Measurements from ENCODE around the gene ZNF653.
"Not testable (repeated sequence)": the region's sequence is repeated elsewhere in the genome, so short reads cannot be mapped to it uniquely, and the experiment has no call there.

The ZNF653 gene

GRCh38 chr19:11444059-11444458 is 61.6 kb downstream of the ZNF653 start:
- DNase-seq (ENCODE audit: extremely low read depth, low read depth): no peak
- no peak for TF ChIP-seq CTCF (IDR thresholded peaks at IDR 0.05; ENCODE audit: low read depth, low read length, missing control alignments)
- H3K4me3 ChIP-seq (replicated peaks; ENCODE audit: low read depth, low read length): no peak overlapping the region

- no peak for DNase-seq (ENCODE audit: extremely low read depth, low read depth)
- no peak overlapping the region for H3K4me3 ChIP-seq (replicated peaks; ENCODE audit: low read depth, low read length)
- no peak for TF ChIP-seq CTCF (IDR thresholded peaks at IDR 0.05; ENCODE audit: low read depth, low read length, missing control alignments)
Measured at GRCh38 chr19:11437955-11438354, 67.7 kb downstream of the ZNF653 start.

GRCh38 chr19:11435833-11436313 is 69.8 kb downstream of the ZNF653 start:
- peak overlapping the region; percentile 98 for H3K4me3 ChIP-seq (replicated peaks; ENCODE audit: low read depth, low read length)
- no peak for DNase-seq (ENCODE audit: extremely low read depth, low read depth)
- no peak for TF ChIP-seq CTCF (IDR thresholded peaks at IDR 0.05; ENCODE audit: low read depth, low read length, missing control alignments)

GRCh38 chr19:11435057-11435832 is 70.4 kb downstream of the ZNF653 start, which contains the start of the genes ODAD3 and PRKCSH:
ODAD3 (minus strand) TSS chr19:11435121; CDS start chr19:11435016, 105 bp downstream.
PRKCSH (plus strand) TSS chr19:11435635; CDS start chr19:11436118, 483 bp downstream.
- DNase-seq (ENCODE audit: extremely low read depth, low read depth): peak; percentile 99
- peak within 1 kb of the TSS; percentile 98 for H3K4me3 ChIP-seq (replicated peaks; ENCODE audit: low read depth, low read length)

GRCh38 chr19:11434703-11435056 is 71.0 kb downstream of the ZNF653 start:
- no peak for DNase-seq (ENCODE audit: extremely low read depth, low read depth)
- no peak for TF ChIP-seq CTCF (IDR thresholded peaks at IDR 0.05; ENCODE audit: low read depth, low read length, missing control alignments)
- peak overlapping the region; percentile 98 for H3K4me3 ChIP-seq (replicated peaks; ENCODE audit: low read depth, low read length)

More at GRCh38 chr19:11435057-11435832, 70.4 kb downstream of the ZNF653 start, which contains the start of the genes ODAD3 and PRKCSH:
- TF ChIP-seq CTCF (IDR thresholded peaks at IDR 0.05; ENCODE audit: low read depth, low read length, missing control alignments): peak; percentile 81

- H3K4me3 ChIP-seq (replicated peaks; ENCODE audit: low read depth, low read length); DNase-seq (ENCODE audit: extremely low read depth, low read depth): not testable (repeated sequence)
Measured at GRCh38 chr19:11433526-11433925, 72.1 kb downstream of the ZNF653 start.
